ENCODE data around the gene TNN. TPM values are rescaled to one million over a fixed set of nuclear protein-coding genes. Genes with fewer than 3 reads are reported as not detected.

The TNN gene
- total RNA-seq, 6 experiments from 2014 or later: 0.18 to 0.67 (median 0.41) TPM

GRCh38 chr1:175024773-175025172 is 42.9 kb upstream of the TNN start:
- no peak for ATAC-seq
- intact Hi-C loops (cut with DNase I): no loop called here
- no peak overlapping the region for H3K4me3 ChIP-seq

DNA sequence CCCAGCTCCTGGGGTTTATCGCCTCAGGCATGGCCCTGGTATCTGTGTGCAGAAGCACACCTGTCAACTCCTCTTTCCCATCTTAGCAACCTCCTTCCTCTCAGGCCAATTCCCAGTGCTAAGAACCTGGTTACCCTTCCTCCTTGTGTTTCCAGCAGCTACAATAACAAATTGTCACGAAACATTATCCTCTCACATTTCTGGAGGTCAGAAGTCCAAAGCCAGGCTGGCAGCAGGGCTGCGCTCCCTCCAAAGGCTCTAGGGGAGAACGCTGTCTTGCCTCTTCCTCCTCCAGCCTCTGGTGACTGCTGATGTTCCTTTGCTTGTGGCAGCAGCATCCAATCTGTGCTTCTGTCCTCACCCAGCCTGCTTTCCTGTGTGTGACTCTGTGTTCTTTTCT is 33.7 kb upstream of the TNN start:
- DNase-seq (no peak), ATAC-seq (no peak)
- no peak overlapping the region for H3K4me3 ChIP-seq
- no peak for TF ChIP-seq POLR2A (IDR thresholded peaks at IDR 0.05)
- TF ChIP-seq, protein P1, sequence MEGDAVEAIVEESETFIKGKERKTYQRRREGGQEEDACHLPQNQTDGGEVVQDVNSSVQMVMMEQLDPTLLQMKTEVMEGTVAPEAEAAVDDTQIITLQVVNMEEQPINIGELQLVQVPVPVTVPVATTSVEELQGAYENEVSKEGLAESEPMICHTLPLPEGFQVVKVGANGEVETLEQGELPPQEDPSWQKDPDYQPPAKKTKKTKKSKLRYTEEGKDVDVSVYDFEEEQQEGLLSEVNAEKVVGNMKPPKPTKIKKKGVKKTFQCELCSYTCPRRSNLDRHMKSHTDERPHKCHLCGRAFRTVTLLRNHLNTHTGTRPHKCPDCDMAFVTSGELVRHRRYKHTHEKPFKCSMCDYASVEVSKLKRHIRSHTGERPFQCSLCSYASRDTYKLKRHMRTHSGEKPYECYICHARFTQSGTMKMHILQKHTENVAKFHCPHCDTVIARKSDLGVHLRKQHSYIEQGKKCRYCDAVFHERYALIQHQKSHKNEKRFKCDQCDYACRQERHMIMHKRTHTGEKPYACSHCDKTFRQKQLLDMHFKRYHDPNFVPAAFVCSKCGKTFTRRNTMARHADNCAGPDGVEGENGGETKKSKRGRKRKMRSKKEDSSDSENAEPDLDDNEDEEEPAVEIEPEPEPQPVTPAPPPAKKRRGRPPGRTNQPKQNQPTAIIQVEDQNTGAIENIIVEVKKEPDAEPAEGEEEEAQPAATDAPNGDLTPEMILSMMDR (IDR thresholded peaks at IDR 0.05): no peak
- no peak overlapping the region for H3K27ac ChIP-seq
- intact Hi-C loops (cut with DNase I): loop anchor here (10.0 kb wide), 3 partner anchors 91 to 291 kb away; no protein-coding TSS in a partner anchor
- no peaks in the 10 kb centered on the region for H3K27me3 ChIP-seq
- H3K9me3 ChIP-seq: no peaks in the 10 kb centered on the region
- WGBS (ENCODE audit: insufficient coverage, low coverage, low lambda C conversion rate, missing lambda C conversion rate): 94% methylated on average over 2 of the region's 4 CpGs
- no peaks in the 10 kb centered on the region for H3K36me3 ChIP-seq
- H3K4me1 ChIP-seq: no peaks in the 10 kb centered on the region

More at GRCh38 chr1:175024773-175025172, 42.9 kb upstream of the TNN start:
- 87% methylated on average over 2 of the region's 2 CpGs for WGBS (ENCODE audit: insufficient coverage, low coverage, low lambda C conversion rate, missing lambda C conversion rate)
- Histone ChIP-seq H3K27ac (no peak overlapping the region), H3K9me3 (no peaks in the 10 kb centered on the region), H3K36me3 (no peaks in the 10 kb centered on the region), H3K4me1 (peaks cover 0 to 15% (median 4%) of the 10 kb centered on the region in 4 donors), H3K27me3 (no peaks in the 10 kb centered on the region)
- no peak for DNase-seq
- TF ChIP-seq POLR2A (IDR thresholded peaks at IDR 0.05): no peak
- TF ChIP-seq, protein P1 (IDR thresholded peaks at IDR 0.05): no peak

- intact Hi-C loops (cut with DNase I): loop anchor here (10.0 kb wide), 3 partner anchors 90 to 290 kb away; no protein-coding TSS in a partner anchor
- WGBS (ENCODE audit: insufficient coverage, low coverage, low lambda C conversion rate, missing lambda C conversion rate): 13% methylated on average over 2 of the region's 2 CpGs
These were observed 32.9 kb upstream of the TNN start for GRCh38 chr1:175034775-175035174.

GRCh38 chr1:175035865-175036264 is 31.8 kb upstream of the TNN start:
- ATAC-seq (no peak), DNase-seq (no peak)
- no peak for TF ChIP-seq POLR2A (IDR thresholded peaks at IDR 0.05)
- TF ChIP-seq, protein P1 (IDR thresholded peaks at IDR 0.05): no peak
- WGBS (ENCODE audit: insufficient coverage, low coverage, low lambda C conversion rate, missing lambda C conversion rate): 77% methylated on average over 6 of the region's 6 CpGs
- Histone ChIP-seq H3K4me3 (no peak overlapping the region), H3K9me3 (no peaks in the 10 kb centered on the region), H3K27ac (no peak overlapping the region), H3K36me3 (no peaks in the 10 kb centered on the region), H3K27me3 (no peaks in the 10 kb centered on the region), H3K4me1 (no peaks in the 10 kb centered on the region)
- intact Hi-C loops (cut with DNase I): loop anchor here (10.0 kb wide), 3 partner anchors 89 to 289 kb away; no protein-coding TSS in a partner anchor

More at GRCh38 chr1:175034775-175035174, 32.9 kb upstream of the TNN start:
- no peaks in the 10 kb centered on the region for H3K4me1 ChIP-seq
- no peak overlapping the region for H3K4me3 ChIP-seq
- ATAC-seq (peak in 1 of 4 donors; percentile 71), DNase-seq (no peak)
- no peak overlapping the region for H3K27ac ChIP-seq
- no peaks in the 10 kb centered on the region for H3K9me3 ChIP-seq
- H3K36me3 ChIP-seq: no peaks in the 10 kb centered on the region
- TF ChIP-seq, protein P1 (IDR thresholded peaks at IDR 0.05): no peak
- no peak for TF ChIP-seq POLR2A (IDR thresholded peaks at IDR 0.05)
- no peaks in the 10 kb centered on the region for H3K27me3 ChIP-seq
